Gastroesophageal sphincter (tissue), 4 donors: Measurements from ENCODE around the gene IL4I1. TPM values are rescaled to one million over a fixed set of nuclear protein-coding genes. Genes with fewer than 3 reads are reported as not detected.

Source experiments
- ATAC-seq: fragments of 150-250 bp; one replicate; pipeline ENCODE4 v1.9.1; 2016; ENCODE audit warnings: mild to moderate bottlenecking, moderate library complexity
- H3K27ac ChIP-seq, 4 donors: fragments of 200-600 bp; sonication (generic) in 3 of 4; 1 replicate in 3 of 4; 2 replicates in 1 of 4; pipeline ENCODE4 v1.5.1; 2016 to 2019
- H3K27me3 ChIP-seq: fragments of 200-600 bp; sonication (generic); one replicate; pipeline ENCODE4 v1.5.1; 2019
- H3K36me3 ChIP-seq, 2 donors: fragments of 200-600 bp; sonication (generic); one replicate each; pipeline ENCODE4 v1.5.1; 2019; ENCODE audit warnings: control low read depth in 1 of 2
- H3K4me1 ChIP-seq, 3 donors: fragments of 200-600 bp; sonication (generic); 1 replicate in 2 of 3; 2 replicates in 1 of 3; pipeline ENCODE4 v1.5.1; 2016 to 2019; ENCODE audit warnings: control low read depth in 2 of 3
- H3K4me3 ChIP-seq, 2 donors: fragments of 200-600 bp; sonication (generic); one replicate each; pipeline ENCODE4 v1.5.1; 2019; ENCODE audit warnings: mild to moderate bottlenecking in 1 of 2, moderate library complexity in 1 of 2
- H3K9me3 ChIP-seq, 3 donors: fragments of 200-600 bp; sonication (generic); one replicate each; pipeline ENCODE4 v1.5.1; 2017 to 2019; ENCODE audit warnings: control low read depth in 2 of 3
- EP300 ChIP-seq: sonication (generic); formaldehyde crosslinking; IDR thresholded peaks from one replicate; pipeline ENCODE4 v1.6.1; 2017; ENCODE audit warnings: antibody characterized with exemption, mild to moderate bottlenecking
- POLR2A ChIP-seq, 2 donors: fragments of 450-650 bp; IDR thresholded peaks; one replicate each; pipeline ENCODE4 v1.6.1; 2017; ENCODE audit warnings: antibody characterized with exemption in 2 of 2, mild to moderate bottlenecking in 2 of 2, moderate library complexity in 1 of 2
- POLR2AphosphoS5 ChIP-seq: sonication (generic); formaldehyde crosslinking; IDR thresholded peaks from one replicate; pipeline ENCODE4 v1.6.1; 2017; ENCODE audit warnings: antibody characterized with exemption
- WGBS, 2 donors: methylation state at CpG; one replicate each; pipeline ENCODE4 v1.1.5; 2018; ENCODE audit warnings: low coverage in 1 of 2; 5-methylcytosine and 5-hydroxymethylcytosine counted together
- total RNA-seq, 4 donors: library from RNA; depleted of rRNA; stranded (reverse); fragments of >200 nt; gene quantifications; one replicate each; pipeline ENCODE4 v1.1.0, GENCODE V29; 2016
- TF ChIP-seq, protein P1 (sequence below), 4 experiments: fragments of 200-600 bp in 2 of 4; fragments of 450-650 bp in 2 of 4; sonication (generic) in 1 of 4; IDR thresholded peaks; one replicate each; pipeline ENCODE4 v1.5.1; 2017 to 2019; ENCODE audit warnings: antibody characterized with exemption in 4 of 4, mild to moderate bottlenecking in 2 of 4, moderate library complexity in 2 of 4

IL4I1 gene
- total RNA-seq, 4 donors from 2014 or later: 0.39 to 1.2 TPM; not detected in 2

DNA sequence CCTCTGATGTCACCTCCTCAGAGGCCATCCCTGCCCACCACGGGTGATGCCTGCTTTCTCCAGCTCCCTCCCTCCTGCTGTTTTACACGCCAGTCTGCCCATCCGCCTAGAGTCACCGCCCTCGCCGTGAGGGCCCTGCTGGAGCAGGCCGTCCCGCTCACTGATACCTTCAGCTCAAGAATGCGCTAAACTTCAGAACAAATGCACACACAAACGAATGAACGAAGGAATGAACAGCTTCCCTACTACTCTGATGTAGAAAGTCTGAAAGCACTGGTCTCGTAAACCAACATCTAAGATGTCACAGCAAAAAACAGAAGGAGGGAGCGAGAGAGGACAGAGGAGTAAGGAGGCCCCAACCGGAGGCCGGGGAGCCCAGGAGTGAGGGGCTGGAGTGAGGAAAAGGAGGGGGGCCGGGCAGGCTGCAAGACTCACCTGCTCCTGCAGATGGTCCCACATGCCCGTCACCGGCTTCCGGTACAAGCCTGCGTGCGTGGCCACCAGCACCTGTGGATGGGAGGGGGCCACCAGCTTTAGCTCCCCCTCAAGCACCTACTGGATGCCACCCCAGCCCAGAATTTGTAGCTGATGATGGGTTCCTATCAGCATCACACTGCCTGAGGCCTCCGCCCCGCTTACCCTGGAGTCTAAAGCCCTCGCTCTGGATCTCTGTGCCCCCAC lies 33.3 kb downstream of the IL4I1 start:
- no peak for ATAC-seq
- peaks cover 0 to 55% (median 20%) of the 10 kb centered on the region in 3 donors for H3K4me1 ChIP-seq

DNA sequence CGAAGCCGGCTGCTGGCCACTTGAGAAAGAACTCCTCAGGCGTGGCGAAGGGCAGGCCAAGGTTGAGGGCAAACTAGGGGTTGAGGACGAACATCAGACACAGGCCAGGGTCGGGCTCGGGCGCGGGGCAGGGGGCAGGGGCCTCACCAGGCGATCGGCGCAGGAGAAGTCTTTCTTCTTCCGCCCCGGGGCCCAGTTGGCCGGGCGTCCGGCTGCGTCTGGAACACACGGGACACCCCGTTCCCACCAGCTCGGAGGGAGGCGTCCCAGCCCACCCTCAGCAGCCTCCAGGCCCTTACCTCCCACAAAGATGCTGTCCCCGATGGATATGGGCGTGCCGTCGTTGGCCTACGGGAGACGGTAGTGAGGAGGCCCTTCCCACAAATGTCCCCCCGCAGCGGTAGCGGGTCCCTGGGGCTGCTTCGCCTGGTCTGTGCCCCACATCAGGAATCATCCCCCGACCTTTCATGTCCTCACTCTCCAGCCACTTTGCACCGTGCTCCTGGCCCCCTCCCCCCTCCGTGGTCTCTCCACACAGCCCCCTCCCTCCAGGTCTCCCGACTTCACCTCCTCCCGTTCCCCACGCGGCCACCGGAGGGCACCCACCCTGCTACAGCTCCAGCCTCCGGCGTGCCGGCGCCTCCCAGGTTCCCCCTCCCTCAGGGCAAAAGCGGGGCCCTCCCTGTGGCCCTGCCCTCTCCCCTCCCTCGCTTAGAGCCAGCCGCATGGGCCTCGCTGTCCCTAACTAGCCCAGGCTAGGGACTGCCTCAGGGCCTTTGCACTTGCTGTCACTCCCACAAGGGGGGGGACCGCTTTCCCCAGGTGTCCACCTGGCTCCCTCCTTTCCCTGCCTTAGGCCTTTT lies 34.1 kb downstream of the IL4I1 start:
- TF ChIP-seq POLR2A (IDR thresholded peaks at IDR 0.05) (no peak), POLR2AphosphoS5 (no peak), EP300 (no peak)
- TF ChIP-seq, protein P1, sequence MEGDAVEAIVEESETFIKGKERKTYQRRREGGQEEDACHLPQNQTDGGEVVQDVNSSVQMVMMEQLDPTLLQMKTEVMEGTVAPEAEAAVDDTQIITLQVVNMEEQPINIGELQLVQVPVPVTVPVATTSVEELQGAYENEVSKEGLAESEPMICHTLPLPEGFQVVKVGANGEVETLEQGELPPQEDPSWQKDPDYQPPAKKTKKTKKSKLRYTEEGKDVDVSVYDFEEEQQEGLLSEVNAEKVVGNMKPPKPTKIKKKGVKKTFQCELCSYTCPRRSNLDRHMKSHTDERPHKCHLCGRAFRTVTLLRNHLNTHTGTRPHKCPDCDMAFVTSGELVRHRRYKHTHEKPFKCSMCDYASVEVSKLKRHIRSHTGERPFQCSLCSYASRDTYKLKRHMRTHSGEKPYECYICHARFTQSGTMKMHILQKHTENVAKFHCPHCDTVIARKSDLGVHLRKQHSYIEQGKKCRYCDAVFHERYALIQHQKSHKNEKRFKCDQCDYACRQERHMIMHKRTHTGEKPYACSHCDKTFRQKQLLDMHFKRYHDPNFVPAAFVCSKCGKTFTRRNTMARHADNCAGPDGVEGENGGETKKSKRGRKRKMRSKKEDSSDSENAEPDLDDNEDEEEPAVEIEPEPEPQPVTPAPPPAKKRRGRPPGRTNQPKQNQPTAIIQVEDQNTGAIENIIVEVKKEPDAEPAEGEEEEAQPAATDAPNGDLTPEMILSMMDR (IDR thresholded peaks at IDR 0.05): no peak
- H3K4me3 ChIP-seq: no peak overlapping the region
- H3K4me1 ChIP-seq: peaks cover 0 to 55% (median 16%) of the 10 kb centered on the region in 3 donors
- ATAC-seq: no peak
- no peaks in the 10 kb centered on the region for H3K9me3 ChIP-seq
- H3K36me3 ChIP-seq: peaks cover 0 to 69% of the 10 kb centered on the region in 2 donors
- no peaks in the 10 kb centered on the region for H3K27me3 ChIP-seq
- H3K27ac ChIP-seq: peak overlapping the region in 2 of 4 donors; percentile 4 to 5
- 53% methylated on average over 3 of the region's 49 CpGs; no CpG with 5 or more reads in 1 of the 2 donors for WGBS, 2 donors

More for the DNA sequence above, 33.3 kb downstream of the IL4I1 start:
- Histone ChIP-seq H3K4me3 (no peak overlapping the region), H3K27ac (peak overlapping the region in 2 of 4 donors; percentile 4 to 5), H3K36me3 (peaks cover 0 to 62% of the 10 kb centered on the region in 2 donors), H3K9me3 (no peaks in the 10 kb centered on the region), H3K27me3 (no peaks in the 10 kb centered on the region)
- WGBS, 2 donors: 17 to 88% methylated on average over 1 to 13 of the region's 24 CpGs
- TF ChIP-seq EP300 (no peak), POLR2A (IDR thresholded peaks at IDR 0.05) (no peak), POLR2AphosphoS5 (no peak)
- TF ChIP-seq, protein P1 (IDR thresholded peaks at IDR 0.05): no peak

DNA sequence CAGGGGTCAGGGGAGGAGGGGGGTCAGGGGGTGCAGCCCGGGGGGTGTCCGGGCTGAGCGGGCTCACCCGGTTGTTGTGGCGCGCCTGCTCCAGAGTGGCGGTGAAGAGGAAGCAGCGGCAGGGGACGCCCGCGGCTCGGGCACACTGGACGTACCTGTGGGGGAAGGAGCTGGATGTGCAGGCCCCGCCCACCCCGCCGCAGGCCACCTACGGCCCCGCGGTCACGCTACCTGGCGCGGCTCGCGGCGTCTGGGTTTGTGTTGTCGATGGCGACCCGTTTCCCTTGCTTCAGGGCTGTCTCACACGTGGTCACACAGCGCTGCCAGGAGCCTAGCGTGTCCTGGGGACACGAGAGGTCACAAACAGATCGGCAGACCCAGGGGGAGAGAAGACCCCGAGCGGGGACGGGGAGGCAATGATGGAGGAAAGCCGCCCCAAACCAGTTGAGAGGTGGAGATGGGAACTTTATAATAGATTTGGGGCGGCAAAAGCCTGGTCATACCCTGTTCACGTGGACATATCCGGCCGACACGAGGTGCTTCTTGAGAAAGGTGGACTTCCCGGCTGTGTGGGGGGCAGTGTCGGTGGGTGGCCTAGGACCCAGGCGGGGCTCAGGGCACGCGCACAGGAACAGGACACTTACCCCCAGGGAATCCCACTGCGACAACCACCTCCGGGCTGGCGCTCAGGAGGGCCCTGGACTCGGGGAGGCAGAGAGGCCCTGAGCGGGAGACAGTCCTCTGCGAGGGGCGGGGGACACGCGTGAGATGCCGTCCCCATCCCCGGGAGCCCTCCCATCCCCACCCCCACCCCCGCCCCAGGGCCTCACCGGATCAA lies 34.9 kb downstream of the IL4I1 start:
- no peak for ATAC-seq
- 80 to 84% methylated on average over 8 to 14 of the region's 60 CpGs for WGBS, 2 donors
- peaks cover 0 to 78% of the 10 kb centered on the region in 2 donors for H3K36me3 ChIP-seq
- no peak overlapping the region for H3K4me3 ChIP-seq
- peak overlapping the region in 3 of 4 donors; percentile 49 to 73 (median 68) for H3K27ac ChIP-seq
- no peaks in the 10 kb centered on the region for H3K27me3 ChIP-seq
- TF ChIP-seq POLR2A (IDR thresholded peaks at IDR 0.05): no peak
- TF ChIP-seq POLR2AphosphoS5: no peak
- no peak for TF ChIP-seq EP300
- TF ChIP-seq, protein P1 (IDR thresholded peaks at IDR 0.05): no peak
- no peaks in the 10 kb centered on the region for H3K9me3 ChIP-seq
- peaks cover 0 to 56% (median 15%) of the 10 kb centered on the region in 3 donors for H3K4me1 ChIP-seq

DNA sequence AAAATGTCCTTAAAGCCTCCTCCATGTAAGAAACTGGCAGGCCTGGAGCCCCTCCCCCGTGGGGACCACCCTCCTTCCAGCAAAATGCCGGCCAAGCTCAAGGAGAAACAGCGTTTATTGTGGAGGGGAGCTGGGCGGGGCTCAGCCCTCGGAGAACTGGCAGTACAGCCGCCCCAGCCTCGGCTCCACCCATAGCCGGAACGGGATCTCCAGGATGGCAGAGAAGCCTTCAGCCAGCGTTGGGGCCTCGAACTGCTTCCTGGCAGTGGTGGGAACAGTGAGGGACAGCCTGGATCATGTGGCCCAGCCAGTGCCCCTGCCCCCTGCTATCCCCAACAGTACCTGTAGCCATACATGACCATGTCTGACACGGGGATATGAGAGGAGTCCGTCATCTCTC lies 35.6 kb downstream of the IL4I1 start:
- ATAC-seq: peak; percentile 55
- peak overlapping the region in 3 of 4 donors; percentile 49 to 73 (median 68) for H3K27ac ChIP-seq
- no peaks in the 10 kb centered on the region for H3K9me3 ChIP-seq
- TF ChIP-seq POLR2A (IDR thresholded peaks at IDR 0.05) (no peak), POLR2AphosphoS5 (no peak), EP300 (no peak)
- TF ChIP-seq, protein P1 (IDR thresholded peaks at IDR 0.05): no peak
- H3K4me3 ChIP-seq: peak overlapping the region in 1 of 2 donors; percentile 14
- WGBS, 2 donors: no CpG with 5 or more reads among the region's 13 CpGs
- no peaks in the 10 kb centered on the region for H3K27me3 ChIP-seq
- H3K36me3 ChIP-seq: peaks cover 0 to 85% of the 10 kb centered on the region in 2 donors
- H3K4me1 ChIP-seq: peaks cover 0 to 49% (median 8%) of the 10 kb centered on the region in 3 donors
